HCEC 1CT (cell line): ENCODE data around the gene OPN3.
A peak's percentile ranks its signal among the peaks of the same experiment; 100 is the strongest.
"Not testable (repeated sequence)": the region's sequence is repeated elsewhere in the genome, so short reads cannot be mapped to it uniquely, and the experiment has no call there.

Experiments
- DNase-seq: peaks from one replicate; pipeline ENCODE4 v3.0.0-alpha.2; 2017

The OPN3 gene

DNA sequence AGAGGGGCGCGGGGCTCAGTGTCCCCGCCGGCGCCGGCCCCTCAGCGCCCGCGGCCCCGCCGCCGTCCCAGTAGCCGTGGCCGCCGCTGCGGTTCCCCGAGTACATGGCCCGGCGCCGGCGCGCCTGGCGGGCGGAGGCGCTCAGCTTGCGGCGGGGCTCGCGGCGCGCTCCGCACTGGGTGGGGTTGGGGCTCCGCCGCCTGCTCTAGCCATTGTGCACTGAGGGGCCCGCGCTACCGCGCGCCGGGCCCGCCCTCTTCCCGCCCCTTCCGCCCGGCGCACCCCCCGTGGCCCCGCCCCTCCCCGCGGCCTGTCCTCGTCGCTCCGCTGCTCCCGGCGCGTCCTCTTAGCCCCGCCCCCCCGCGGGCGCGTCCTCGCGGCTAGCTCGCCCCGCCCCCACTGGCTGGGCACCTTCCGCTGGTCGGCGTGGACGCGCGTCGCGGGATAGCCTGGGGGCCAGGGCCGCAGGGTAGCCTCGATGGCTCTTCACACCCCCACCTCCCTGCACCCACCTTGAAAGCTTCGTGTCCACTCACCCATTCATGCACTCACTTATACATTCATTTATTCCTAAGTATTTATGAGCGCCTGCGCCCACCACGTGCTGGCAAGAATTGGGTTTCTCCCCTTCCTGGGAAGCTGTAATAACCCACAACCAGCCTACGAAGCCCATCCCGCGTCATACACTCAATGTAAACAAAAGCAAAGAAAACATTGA, at the start of gene OPN3, which contains the start of gene CHML:
Gene OPN3 (minus strand): TSS at position 221 of the 718 bp plus-strand sequence. CDS start 115 bp downstream, at position 106.
Gene CHML (minus strand): TSS at position 221 of the 718 bp plus-strand sequence. CDS start 4,603 bp downstream, outside the sequence.
- peak; percentile 89 for DNase-seq

DNA sequence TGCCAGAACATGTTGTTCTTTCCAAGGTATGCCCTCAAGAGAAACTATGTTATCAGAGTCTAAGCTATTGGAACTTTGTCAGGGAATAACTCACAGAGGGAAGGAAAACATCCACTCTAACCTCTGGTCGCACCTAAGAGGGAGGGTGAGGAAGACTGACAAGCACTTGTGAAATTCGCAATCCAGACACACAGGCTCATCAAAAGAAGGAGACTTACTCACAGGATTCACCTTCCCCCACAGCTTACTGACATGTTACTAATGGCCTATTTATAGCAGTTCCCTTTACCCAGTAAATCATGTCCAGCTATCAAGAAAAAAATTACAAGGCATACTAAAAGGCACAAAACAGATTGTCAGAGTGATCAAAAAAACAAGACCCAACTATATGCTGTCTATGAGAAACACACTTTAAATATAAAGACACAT, 48.8 kb upstream of the OPN3 start:
- peak; percentile 96 for DNase-seq

DNA sequence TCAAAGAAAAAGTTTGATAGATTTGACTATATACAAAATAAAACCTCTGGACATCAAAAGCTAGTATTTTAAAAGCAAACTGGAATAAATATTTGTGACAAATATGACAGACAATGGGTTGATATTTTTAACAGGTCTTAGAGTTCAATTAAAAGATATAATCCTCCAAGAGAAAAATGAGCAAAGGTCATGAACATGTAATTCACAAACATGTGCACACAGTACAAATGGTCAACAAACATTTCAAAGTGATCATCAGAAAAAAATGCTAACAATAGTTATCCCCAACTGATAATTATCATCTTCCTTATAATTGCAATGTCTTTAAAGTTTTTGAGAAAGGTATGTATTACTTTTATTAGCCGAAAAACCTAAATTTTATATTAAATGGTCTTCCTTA, 43.9 kb upstream of the OPN3 start:
- DNase-seq, result no peak

- no peak for DNase-seq
Measured at GRCh38 chr1:241682921-241683320, 42.8 kb upstream of the OPN3 start.

GRCh38 chr1:241681861-241682448, 41.8 kb upstream of the OPN3 start:
- not testable (repeated sequence) for DNase-seq

- DNase-seq, result no peak
Measured at GRCh38 chr1:241679961-241680360, 39.8 kb upstream of the OPN3 start.

DNA sequence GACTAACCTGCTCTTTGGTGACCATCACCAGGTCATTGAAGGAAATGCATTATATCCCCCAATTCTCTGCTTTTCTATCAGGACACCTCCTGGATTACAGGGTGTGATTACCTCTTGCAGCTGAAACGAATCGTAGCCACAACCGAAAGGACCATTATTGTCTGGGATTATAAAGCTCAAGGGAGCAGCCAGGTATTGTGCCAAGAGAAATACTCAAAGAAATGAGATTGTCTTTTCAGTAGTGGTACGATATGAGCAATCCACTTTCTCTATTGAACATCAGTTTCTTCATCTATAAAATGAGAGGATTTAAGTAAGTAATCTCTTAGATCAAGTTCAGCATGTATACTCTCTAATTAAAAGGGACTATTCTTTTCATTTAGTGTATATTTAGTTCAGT, 39.2 kb upstream of the OPN3 start:
- DNase-seq, result no peak

- no peak for DNase-seq
Measured at GRCh38 chr1:241678536-241678935, 38.4 kb upstream of the OPN3 start.

DNA sequence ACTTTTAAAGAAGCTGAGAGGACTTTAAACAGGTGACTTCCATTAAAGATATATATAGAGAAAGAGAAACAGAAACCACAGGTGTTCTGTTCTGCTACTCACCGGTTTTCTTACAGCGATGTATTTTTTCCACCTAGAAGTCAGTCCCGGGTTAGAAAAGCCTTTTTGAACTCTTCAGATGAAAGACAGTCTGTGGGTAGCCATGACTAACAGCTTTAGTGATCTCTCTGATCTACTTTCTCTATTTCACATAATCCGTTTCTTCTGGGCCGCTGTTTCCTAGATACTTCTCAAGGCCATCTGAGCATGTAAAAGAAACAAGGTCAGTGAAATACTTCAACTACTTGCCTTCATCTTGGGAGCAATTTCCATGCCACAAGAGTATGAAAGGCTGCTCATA, 37.0 kb upstream of the OPN3 start:
- no peak for DNase-seq

- DNase-seq, result no peak
Measured at GRCh38 chr1:241675983-241676382, 35.8 kb upstream of the OPN3 start.

DNA sequence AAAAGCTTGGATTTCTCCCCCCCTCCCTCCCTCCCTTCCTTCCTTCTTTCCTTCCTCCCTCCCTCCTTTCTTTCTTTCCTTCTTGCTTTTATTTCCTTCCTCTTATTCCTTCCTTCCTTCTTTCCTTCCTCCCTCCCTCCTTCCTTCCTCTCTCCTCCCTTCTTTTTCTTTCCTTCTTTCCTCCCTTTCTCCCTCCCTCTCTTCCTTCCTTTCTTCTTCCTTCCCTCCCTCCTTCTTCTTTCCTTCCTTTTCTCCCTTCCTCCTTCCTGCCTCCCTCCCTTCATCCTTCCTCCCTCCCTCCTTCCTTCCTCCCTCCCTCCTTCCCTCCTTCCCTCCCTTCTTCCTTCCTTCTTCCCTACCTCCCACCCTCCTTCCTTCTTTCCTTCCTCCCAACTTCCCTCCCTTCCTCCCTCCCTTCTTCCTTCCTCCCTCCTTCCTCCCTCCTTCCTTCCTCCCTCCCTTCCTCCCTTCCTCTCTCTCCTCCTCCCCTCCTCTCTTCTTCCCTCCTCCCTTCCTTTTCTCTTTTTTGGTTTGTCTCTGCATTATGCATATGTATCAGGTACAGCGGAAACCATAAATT, 34.7 kb upstream of the OPN3 start:
- DNase-seq, result no peak

DNA sequence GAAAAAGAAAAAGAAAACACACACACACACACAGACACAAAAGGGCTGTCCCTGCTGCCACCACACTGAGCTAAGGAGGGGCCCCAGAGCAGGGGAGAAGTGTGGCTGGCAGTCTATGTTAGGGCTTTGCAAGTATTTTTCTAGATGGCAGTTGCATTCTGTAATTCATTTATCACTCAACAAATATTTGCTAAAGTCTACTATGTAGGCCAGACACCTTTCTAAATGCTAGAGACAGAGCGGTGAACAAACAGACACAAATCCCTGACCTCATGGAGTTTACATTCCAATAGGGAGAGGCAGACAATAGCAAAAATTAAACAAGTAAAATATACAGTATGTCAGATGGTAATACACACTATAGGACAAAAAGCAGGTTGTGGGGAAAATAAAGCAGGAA, 32.1 kb upstream of the OPN3 start:
- DNase-seq, result no peak

GRCh38 chr1:241666419-241666818, 26.2 kb upstream of the OPN3 start:
- DNase-seq, result no peak

DNA sequence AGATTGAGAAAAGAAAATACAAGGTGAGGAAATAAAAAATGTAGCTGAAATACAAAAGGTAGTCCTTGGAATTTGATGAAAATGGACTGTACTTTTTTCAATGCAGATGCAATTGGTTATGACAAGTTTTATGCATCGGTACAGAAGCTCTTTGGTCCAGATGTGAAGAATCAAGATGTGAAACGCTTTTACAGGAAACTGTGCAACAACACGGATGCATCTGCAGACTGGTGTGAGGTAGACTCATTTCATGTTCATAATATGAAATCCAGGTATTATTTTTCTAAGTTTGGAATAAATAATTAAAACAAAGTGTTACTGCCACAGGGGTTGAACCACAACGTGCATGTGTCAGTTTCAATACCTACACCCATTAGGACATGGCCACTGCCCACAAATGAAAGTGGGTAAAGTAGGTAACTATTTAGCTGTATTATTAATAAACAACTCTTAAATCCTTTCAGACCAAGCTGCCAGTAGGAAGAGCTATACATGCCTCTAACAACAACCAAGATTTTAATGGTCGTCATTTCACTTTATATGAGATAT, 20.3 kb upstream of the OPN3 start:
- no peak for DNase-seq

DNA sequence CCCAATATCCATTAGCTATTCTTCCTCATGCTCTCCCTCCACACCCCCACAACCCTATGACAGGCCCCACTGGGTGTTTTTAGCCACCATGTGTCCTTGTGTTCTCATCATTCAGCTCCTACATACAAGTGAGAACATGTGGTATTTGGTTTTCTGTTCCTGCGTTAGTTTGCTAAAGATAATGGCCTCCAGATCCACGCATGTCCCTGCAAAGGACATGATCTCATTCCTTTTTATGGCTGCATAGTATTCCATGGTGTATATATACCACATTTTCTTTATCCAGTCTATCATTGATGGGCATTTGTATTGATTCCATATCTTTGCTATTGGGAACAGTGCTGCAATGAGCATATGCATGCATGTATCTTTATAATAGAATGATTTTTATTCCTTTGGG, 18.8 kb upstream of the OPN3 start:
- not testable (repeated sequence) for DNase-seq

DNA sequence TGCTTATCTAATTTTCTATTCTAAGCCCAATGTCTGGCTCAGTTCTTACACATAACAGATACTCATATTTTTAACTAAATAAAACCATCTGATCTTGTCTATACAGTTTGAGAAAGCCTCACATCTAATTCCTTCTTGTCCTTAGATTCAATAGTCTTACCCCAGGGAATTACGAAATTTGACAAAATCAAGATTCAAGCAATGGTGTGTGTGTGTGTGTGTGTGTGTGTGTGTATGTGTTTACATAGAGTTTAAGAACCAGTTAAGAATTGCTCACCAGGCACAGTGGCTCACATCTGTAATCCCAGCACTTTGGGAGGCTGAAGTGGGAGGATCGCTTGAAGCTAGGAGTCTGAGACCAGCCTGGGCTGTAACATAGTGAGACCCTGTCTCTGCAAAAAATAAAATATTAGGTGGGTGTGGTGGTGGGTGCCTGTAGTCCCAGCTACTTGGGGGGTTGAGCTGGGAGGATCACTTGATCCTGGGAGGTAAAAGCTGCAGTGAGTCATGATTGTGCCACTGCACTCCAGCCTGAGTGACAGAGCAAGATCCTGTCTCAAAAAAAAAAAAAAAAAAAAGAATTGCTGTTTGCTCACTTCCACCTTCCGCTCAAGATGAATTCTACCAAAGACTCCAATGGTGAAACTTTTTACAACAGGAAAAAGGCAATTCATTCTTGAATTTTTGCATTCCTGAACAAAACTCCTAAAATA, 18.1 kb upstream of the OPN3 start:
- DNase-seq, result peak; percentile 47

DNA sequence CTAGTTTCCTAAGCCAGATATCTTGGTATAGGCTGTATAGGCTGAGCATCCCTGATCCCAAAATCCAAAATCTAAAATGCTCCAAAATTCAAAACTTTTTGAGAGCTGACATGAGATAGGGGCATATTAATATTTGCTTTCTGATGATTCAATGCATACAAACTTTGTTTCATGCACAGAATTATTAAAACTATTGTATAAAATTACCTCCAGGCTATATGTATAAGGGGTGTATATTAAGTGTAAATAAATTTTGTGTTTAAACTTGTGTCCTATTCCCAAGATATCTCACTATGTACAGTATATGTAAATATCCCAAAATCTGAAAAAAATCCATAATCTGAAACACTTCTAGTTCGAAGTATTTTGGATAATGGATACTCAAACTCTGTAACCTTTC, 14.5 kb upstream of the OPN3 start:
- no peak for DNase-seq

- DNase-seq, result no peak
Measured at GRCh38 chr1:241654019-241654418, 13.8 kb upstream of the OPN3 start.

DNA sequence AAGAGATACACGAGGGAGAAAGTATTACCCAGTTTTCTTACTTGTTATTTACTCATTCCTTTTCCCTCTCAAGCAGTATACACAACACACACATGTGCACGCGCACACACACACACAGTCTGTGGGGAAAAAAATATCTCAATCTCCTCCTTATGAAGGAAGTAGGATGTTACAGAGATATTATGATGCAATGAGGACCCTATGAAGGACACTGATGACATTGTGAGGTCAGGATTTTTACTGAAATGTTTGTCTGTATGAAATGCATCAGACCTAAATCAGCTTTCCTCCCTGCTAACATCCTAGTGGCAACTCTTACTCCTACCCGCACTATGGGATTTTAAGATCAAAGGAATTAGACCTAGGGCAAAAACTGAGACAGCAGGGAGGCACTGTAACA, 11.8 kb upstream of the OPN3 start, which contains the start of gene WDR64:
Gene WDR64 (plus strand): TSS at position 270 of the 400 bp plus-strand sequence. CDS start 204 bp downstream, outside the sequence.
- no peak for DNase-seq

DNA sequence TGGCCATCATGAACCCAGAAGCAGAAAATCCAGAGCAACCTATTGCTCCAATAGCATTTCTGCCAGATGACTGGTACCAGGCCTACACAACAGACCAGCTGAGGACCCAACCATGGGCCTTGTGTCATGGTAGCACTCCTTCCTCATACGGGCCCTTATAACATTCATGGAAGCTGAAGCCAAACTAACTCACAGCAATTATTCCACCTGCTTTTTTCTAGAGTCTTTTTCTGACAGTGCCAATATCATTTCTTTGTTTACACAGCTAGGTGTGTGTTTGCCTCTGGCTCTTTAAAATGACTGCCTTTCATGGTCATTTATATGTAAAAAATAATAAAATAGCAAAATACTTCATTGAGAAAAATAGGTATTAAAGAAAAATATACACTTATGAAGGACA, 8.0 kb upstream of the OPN3 start:
- no peak for DNase-seq

DNA sequence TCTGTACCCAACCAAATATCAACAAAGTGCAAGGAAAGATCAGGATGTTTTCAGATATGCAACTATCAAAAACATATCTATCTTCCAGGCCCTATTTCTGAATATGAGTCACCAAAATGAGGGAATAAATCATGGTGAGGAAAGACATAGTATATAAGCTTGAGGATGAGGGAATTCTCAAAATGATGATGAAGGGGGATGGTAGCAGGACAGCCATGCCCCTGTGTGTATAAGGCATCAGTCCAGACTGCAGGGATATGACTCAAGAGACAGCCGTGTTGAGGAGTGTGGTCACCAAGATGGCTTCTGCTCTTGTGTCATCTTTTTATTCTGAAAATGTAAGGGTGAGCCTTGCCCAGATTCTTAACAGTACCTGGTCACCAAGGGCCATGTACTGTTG, 7.5 kb upstream of the OPN3 start:
- peak; percentile 80 for DNase-seq

DNA sequence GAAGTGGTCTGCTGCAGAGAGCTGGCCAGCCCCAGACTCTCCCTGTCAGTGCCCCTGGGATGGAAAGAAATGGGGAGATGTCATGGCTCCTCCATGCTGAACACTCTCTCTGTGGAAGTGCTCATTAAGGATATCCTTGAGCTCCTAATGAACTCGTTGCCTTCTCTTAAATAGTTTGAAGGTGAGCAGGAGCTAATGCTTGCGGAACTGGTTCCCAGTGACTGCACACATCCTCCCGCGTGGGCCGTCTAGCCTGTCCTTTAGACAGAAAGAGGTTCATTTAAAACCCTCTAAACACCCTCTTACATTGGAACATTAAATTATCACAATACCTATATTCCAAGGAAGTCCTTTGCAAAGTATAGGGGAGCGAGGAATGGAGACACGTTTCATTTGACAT, 6.0 kb upstream of the OPN3 start:
- DNase-seq, result no peak

DNA sequence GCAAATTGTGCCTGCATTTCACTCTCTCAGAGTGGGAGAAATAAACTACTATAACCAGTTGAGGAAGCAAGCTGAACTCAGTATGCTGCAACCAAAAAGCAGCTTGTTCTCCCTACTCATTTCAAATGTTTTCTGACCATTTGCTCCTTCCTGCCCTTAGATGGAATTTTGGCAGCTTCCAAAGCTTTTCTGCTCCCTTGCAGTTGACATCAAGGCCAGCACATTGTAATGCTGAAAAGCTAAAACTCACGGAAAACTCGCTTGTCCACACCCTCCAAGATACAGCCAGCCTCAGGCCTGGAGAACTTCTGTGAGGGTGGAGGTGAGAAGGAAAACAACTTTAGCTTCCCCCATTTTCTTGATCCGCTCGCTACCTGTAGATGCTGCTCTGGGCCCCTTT, 5.0 kb upstream of the OPN3 start:
- no peak for DNase-seq
